Gastrocnemius medialis (tissue), 4 donors: Measurements from ENCODE around the gene NAT9. TPM values are rescaled to one million over a fixed set of nuclear protein-coding genes. Genes with fewer than 3 reads are reported as not detected.

Experiments used
- ATAC-seq, 2 donors: fragments of 150-250 bp; one replicate each; pipeline ENCODE4 v1.9.1; 2016
- DNase-seq, 2 donors: peaks; one replicate each; pipeline ENCODE4 v3.0.0-alpha.2; 2019
- H3K27ac ChIP-seq, 4 donors: fragments of 200-600 bp; sonication (generic); 1 replicate in 1 of 4; 2 replicates in 3 of 4; pipeline ENCODE4 v1.5.1; 2016 to 2018; ENCODE audit warnings: mild to moderate bottlenecking in 2 of 4, moderate library complexity in 1 of 4
- H3K27me3 ChIP-seq, 3 donors: fragments of 200-600 bp; sonication (generic) in 2 of 3; 1 replicate in 1 of 3; 2 replicates in 2 of 3; pipeline versions ENCODE4 v1.5.1 to v1.6.0; 2016 to 2019; ENCODE audit warnings: mild to moderate bottlenecking in 1 of 3, moderate library complexity in 1 of 3
- H3K36me3 ChIP-seq, 2 donors: fragments of 200-600 bp; sonication (generic) in 1 of 2; one replicate each; pipeline ENCODE4 v1.5.1; 2017 to 2018
- H3K4me1 ChIP-seq, 2 donors: fragments of 200-600 bp; sonication (generic) in 1 of 2; one replicate each; pipeline ENCODE4 v1.5.1; 2016 to 2017; ENCODE audit warnings: mild to moderate bottlenecking in 2 of 2
- H3K4me3 ChIP-seq, 4 donors: fragments of 200-600 bp; sonication (generic) in 3 of 4; 1 replicate in 1 of 4; 2 replicates in 3 of 4; pipeline ENCODE4 v1.5.1; 2016 to 2019; ENCODE audit warnings: mild to moderate bottlenecking in 2 of 4
- H3K9me3 ChIP-seq, 3 donors: fragments of 200-600 bp; sonication (generic) in 2 of 3; 1 replicate in 1 of 3; 2 replicates in 2 of 3; pipeline ENCODE4 v1.5.1; 2016 to 2019
- CTCF ChIP-seq, 5 experiments: fragments of 450-650 bp in 3 of 5; fragments of 200-600 bp in 2 of 5; sonication (generic) in 2 of 5; IDR thresholded peaks in 4 of 5; conservative IDR thresholded peaks in 1 of 5; 1 replicate in 4 of 5; 2 replicates in 1 of 5; pipeline ENCODE4 v1.5.1; 2016 to 2019; ENCODE audit warnings: antibody characterized with exemption in 5 of 5, mild to moderate bottlenecking in 3 of 5, moderate library complexity in 3 of 5
- POLR2A ChIP-seq, 2 donors: fragments of 450-650 bp; IDR thresholded peaks; one replicate each; pipeline ENCODE4 v1.6.1; 2017; ENCODE audit warnings: antibody characterized with exemption in 2 of 2, mild to moderate bottlenecking in 2 of 2, moderate library complexity in 2 of 2
- in situ Hi-C, 4 donors: fragments of 200-750 bp; cut with MboI; loops; one replicate each; pipeline versions ENCODE4 v1.15.0 to v1.8.0; 2017; ENCODE audit warnings: low sequenced_read_pairs in 4 of 4
- intact Hi-C: fragments of 100-400 bp; cut with DNase I; formaldehyde crosslinking; loops from one replicate; pipeline ENCODE4 v1.15.1; 2023; ENCODE audit warnings: low total_unique reads
- total RNA-seq, 4 donors: library from RNA; depleted of rRNA; stranded (reverse); fragments of >200 nt; gene quantifications; one replicate each; pipeline versions ENCODE4 v1.1.0 to v1.2.3, GENCODE V29; 2016

The NAT9 gene
- total RNA-seq, 4 donors from 2014 or later = 7.7 to 27.4 (median 14.5) TPM

GRCh38 chr17:74731347-74731605 lies 44.9 kb downstream of the NAT9 start:
- Histone ChIP-seq H3K9me3 (no peaks in the 10 kb centered on the region), H3K27ac (no peak overlapping the region), H3K36me3 (no peaks in the 10 kb centered on the region), H3K4me3 (no peak overlapping the region), H3K4me1 (no peaks in the 10 kb centered on the region), H3K27me3 (peaks cover 19 to 34% (median 33%) of the 10 kb centered on the region in 3 donors)
- DNase-seq = no peak
- intact Hi-C loops = no loop called here
- ATAC-seq = no peak
- in situ Hi-C loops = no loop called here
- TF ChIP-seq CTCF (IDR thresholded peaks at IDR 0.05 in 4 of 5, conservative IDR thresholded peaks at IDR 0.05 in 1 of 5) (no peak), POLR2A (IDR thresholded peaks at IDR 0.05) (no peak)

DNA sequence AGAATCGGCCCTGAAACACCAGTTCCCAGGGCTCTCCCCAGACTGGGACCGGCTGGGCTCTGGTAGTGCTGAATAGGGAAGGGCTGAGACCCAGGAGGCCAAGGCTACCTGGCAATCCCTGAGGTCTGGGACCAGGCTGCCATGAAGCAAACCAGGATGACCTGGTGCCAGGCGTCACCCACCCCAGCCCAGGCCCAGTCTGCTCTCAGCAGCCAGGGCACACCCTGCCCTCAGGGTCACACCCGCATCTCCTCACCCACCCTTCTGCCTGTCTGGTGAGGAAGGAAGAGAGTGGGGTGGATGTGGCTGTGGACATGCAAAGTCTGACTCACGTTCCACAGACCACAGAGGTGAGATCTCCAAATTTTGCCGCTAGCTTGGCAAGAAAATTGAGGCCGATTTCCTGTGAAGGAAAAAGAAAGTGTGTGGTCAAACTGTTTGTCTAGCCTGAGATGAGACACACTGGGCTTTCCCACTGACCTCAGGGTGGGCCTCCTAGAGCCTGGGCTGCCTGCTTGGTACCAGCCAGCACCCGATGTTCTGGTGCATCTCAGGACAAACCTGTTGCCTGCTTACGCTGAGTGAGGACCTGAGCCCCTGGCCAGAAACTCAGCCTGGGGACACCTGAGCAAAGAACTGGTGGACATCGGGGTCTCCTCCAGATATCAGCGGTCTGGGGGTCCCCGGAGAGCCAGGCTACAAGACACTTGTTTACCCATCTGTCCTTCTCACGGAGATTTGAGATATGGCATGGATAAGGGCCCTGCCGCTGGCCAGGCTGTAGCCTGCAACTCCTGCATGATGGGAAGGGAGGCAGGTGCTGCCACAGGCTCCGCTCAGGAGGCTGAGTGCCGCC lies 45.4 kb downstream of the NAT9 start:
- Histone ChIP-seq H3K36me3 (no peaks in the 10 kb centered on the region), H3K9me3 (no peaks in the 10 kb centered on the region), H3K4me3 (no peak overlapping the region), H3K4me1 (no peaks in the 10 kb centered on the region), H3K27me3 (peaks cover 16 to 28% (median 27%) of the 10 kb centered on the region in 3 donors), H3K27ac (no peak overlapping the region)
- DNase-seq (no peak), ATAC-seq (no peak)
- TF ChIP-seq CTCF (IDR thresholded peaks at IDR 0.05 in 4 of 5, conservative IDR thresholded peaks at IDR 0.05 in 1 of 5) = no peak
- TF ChIP-seq POLR2A (IDR thresholded peaks at IDR 0.05) = no peak
- in situ Hi-C loops (no loop called here), intact Hi-C loops (no loop called here)

- H3K27me3 ChIP-seq = peaks cover 12 to 20% (median 20%) of the 10 kb centered on the region in 3 donors
- no peak for ATAC-seq
- no peak overlapping the region for H3K4me3 ChIP-seq
- DNase-seq = no peak
- no peak for TF ChIP-seq POLR2A (IDR thresholded peaks at IDR 0.05)
- H3K36me3 ChIP-seq = no peaks in the 10 kb centered on the region
- H3K4me1 ChIP-seq = no peaks in the 10 kb centered on the region
- in situ Hi-C loops (no loop called here), intact Hi-C loops (no loop called here)
- no peak overlapping the region for H3K27ac ChIP-seq
- no peaks in the 10 kb centered on the region for H3K9me3 ChIP-seq
These were observed 46.3 kb downstream of the NAT9 start for GRCh38 chr17:74729866-74730265.

DNA sequence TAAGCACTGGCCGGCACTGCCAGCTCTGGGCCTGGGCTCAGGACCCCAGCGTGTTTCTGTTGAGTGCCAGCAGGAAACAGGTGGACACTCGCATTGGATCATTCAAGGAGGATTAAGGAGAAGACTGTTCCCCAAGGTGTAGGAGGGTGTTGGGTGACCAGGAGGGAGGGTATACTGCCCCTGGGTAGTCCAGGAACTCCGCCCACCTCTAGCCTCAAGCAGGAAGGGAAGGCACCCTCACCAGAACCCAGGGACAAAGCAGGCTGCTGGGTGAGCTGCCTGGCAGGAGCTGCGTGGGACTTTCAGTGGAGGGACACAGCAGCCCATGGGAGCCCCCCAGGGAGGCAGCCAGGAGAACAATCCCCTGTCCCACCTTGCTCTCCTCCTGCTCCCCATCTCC lies 46.8 kb downstream of the NAT9 start:
- intact Hi-C loops (no loop called here), in situ Hi-C loops (no loop called here)
- H3K27me3 ChIP-seq = peaks cover 9 to 20% (median 18%) of the 10 kb centered on the region in 3 donors
- TF ChIP-seq CTCF (IDR thresholded peaks at IDR 0.05 in 4 of 5, conservative IDR thresholded peaks at IDR 0.05 in 1 of 5) (no peak), POLR2A (IDR thresholded peaks at IDR 0.05) (no peak)
- no peaks in the 10 kb centered on the region for H3K36me3 ChIP-seq
- H3K9me3 ChIP-seq = no peaks in the 10 kb centered on the region
- H3K4me1 ChIP-seq = no peaks in the 10 kb centered on the region
- H3K4me3 ChIP-seq = no peak overlapping the region
- H3K27ac ChIP-seq = no peak overlapping the region
- ATAC-seq (no peak), DNase-seq (no peak)

- H3K4me1 ChIP-seq = no peaks in the 10 kb centered on the region
- in situ Hi-C loops = no loop called here
- TF ChIP-seq POLR2A (IDR thresholded peaks at IDR 0.05) = no peak
- TF ChIP-seq CTCF (IDR thresholded peaks at IDR 0.05 in 4 of 5, conservative IDR thresholded peaks at IDR 0.05 in 1 of 5) = no peak
- ATAC-seq (no peak), DNase-seq (no peak)
- H3K27me3 ChIP-seq = peaks cover 4 to 14% (median 11%) of the 10 kb centered on the region in 3 donors
- no peak overlapping the region for H3K4me3 ChIP-seq
- intact Hi-C loops = no loop called here
- no peaks in the 10 kb centered on the region for H3K9me3 ChIP-seq
- no peaks in the 10 kb centered on the region for H3K36me3 ChIP-seq
- no peak overlapping the region for H3K27ac ChIP-seq
These were observed 47.5 kb downstream of the NAT9 start for GRCh38 chr17:74728702-74729075.
